A549 (cell line): Measurements from ENCODE around the gene MAD1L1. TPM values are rescaled to one million over a fixed set of nuclear protein-coding genes. Genes with fewer than 3 reads are reported as not detected.

Source experiments
- ATAC-seq, 2 experiments: fragments of 200-7000 bp in 1 of 2; fragments of >200 bp in 1 of 2; cut with Nextera tagmentation in 1 of 2; cut with Tn5 transposase in 1 of 2; 3 replicates each; pipeline versions ENCODE4 v1.8.0 to v1.9.1; 2018 to 2020; ENCODE audit warnings: mild to moderate bottlenecking in 1 of 2, moderate library complexity in 1 of 2
- CTCF ChIA-PET: fragments of 300-600 bp; sonication (Branson Sonifier 250); formaldehyde crosslinking; extraction: SDS; loops from one replicate; lab custom pipeline; 2021; ENCODE audit warnings: antibody characterized with exemption, inconsistent platforms; lab: Yijun Ruan, JAX
- POLR2A ChIA-PET: fragments of 350-600 bp; formaldehyde crosslinking; extraction: SDS; loops from one replicate; lab custom pipeline; 2021; ENCODE audit warnings: antibody characterized with exemption, inconsistent platforms; lab: Yijun Ruan, JAX
- DNase-seq, 2 experiments: peaks; one replicate each; pipeline versions ENCODE4 v3.0.0 to v3.0.0-alpha.2; 2011 to 2016; ENCODE audit warnings: low read depth in 1 of 2, low spot score in 1 of 2
- FAIRE-seq: peaks from 2 replicates; lab custom pipeline; 2011; peaks lifted over from hg19 to GRCh38; lab: Jason Lieb, UNC
- H3K27ac ChIP-seq, 2 experiments: fragments of >200 bp; sonication (Bioruptor Twin); formaldehyde crosslinking; 3 replicates each; pipeline ENCODE4 v1.5.1; 2016 to 2017
- H3K4me1 ChIP-seq: fragments of >200 bp; sonication (Bioruptor Twin); formaldehyde crosslinking; 3 replicates; pipeline ENCODE4 v1.6.1; 2016
- H3K4me2 ChIP-seq: fragments of >200 bp; sonication (Bioruptor Twin); formaldehyde crosslinking; 3 replicates; pipeline ENCODE4 v1.6.1; 2016
- H3K4me3 ChIP-seq: fragments of >200 bp; sonication (Bioruptor Twin); formaldehyde crosslinking; 3 replicates; pipeline ENCODE4 v1.5.1; 2016
- H3K9me3 ChIP-seq: fragments of >200 bp; sonication (Bioruptor Twin); formaldehyde crosslinking; 3 replicates; pipeline ENCODE4 v1.6.1; 2016
- ATOH8 ChIP-seq: fragments of 250-450 bp; sonication (Bioruptor Pico); IDR thresholded peaks from 2 replicates; pipeline ENCODE4 v1.5.0; 2020; ENCODE audit warnings: low read depth, mild to moderate bottlenecking, moderate library complexity
- BHLHE40 ChIP-seq: IDR thresholded peaks from 2 replicates; pipeline ENCODE4 v1.6.1; 2012; ENCODE audit warnings: low read depth, low read length, inconsistent platforms
- CEBPB ChIP-seq, 2 experiments: fragments of >200 bp in 1 of 2; sonication (Bioruptor Twin) in 1 of 2; formaldehyde crosslinking in 1 of 2; IDR thresholded peaks; 2 replicates each; pipeline ENCODE4 v1.6.1; 2012 to 2016
- EHF ChIP-seq: fragments of 250-450 bp; sonication (Bioruptor Pico); IDR thresholded peaks from 2 replicates; pipeline ENCODE4 v1.5.0; 2020; ENCODE audit warnings: mild to moderate bottlenecking
- EHMT2 ChIP-seq: fragments of 200-600 bp; sonication (generic); IDR thresholded peaks from 2 replicates; pipeline ENCODE4 v1.6.1; 2016; ENCODE audit warnings: antibody characterized with exemption, low read depth, mild to moderate bottlenecking, moderate library complexity
- FOSB ChIP-seq: fragments of 250-450 bp; sonication (Bioruptor Pico); IDR thresholded peaks from 2 replicates; pipeline ENCODE4 v1.5.0; 2020; ENCODE audit warnings: mild to moderate bottlenecking, moderate library complexity
- FOXS1 ChIP-seq: fragments of 250-450 bp; sonication (Bioruptor Pico); IDR thresholded peaks from 2 replicates; pipeline ENCODE4 v1.5.0; 2020; ENCODE audit warnings: mild to moderate bottlenecking, moderate library complexity
- HEYL ChIP-seq: fragments of 250-450 bp; sonication (Bioruptor Pico); IDR thresholded peaks from 2 replicates; pipeline ENCODE4 v1.8.0; 2021; ENCODE audit warnings: mild to moderate bottlenecking, moderate library complexity
- MYC ChIP-seq: IDR thresholded peaks from 2 replicates; pipeline ENCODE4 v1.6.1; 2012; ENCODE audit warnings: mild to moderate bottlenecking, inconsistent platforms, low read length, improper control_type of control experiment, borderline replicate concordance
- NFE2L2 ChIP-seq: fragments of 150-350 bp; conservative IDR thresholded peaks from 2 replicates; pipeline ENCODE4 v1.6.1; 2014; ENCODE audit warnings: low read length
- NR3C1 ChIP-seq: fragments of >200 bp; sonication (Bioruptor Twin); formaldehyde crosslinking; IDR thresholded peaks from 3 replicates; pipeline ENCODE4 v1.6.1; 2017
- PBX3 ChIP-seq: IDR thresholded peaks from 2 replicates; pipeline ENCODE4 v1.6.1; 2012
- POLR2A ChIP-seq: IDR thresholded peaks from 2 replicates; pipeline ENCODE4 v1.6.1; 2012; ENCODE audit warnings: mild to moderate bottlenecking, low read length
- POLR2AphosphoS2 ChIP-seq: conservative IDR thresholded peaks from 2 replicates; pipeline ENCODE4 v1.6.1; 2012; ENCODE audit warnings: low read length, improper control_type of control experiment, inconsistent platforms
- RAD21 ChIP-seq, 2 experiments: fragments of >200 bp in 1 of 2; sonication (Bioruptor Twin) in 1 of 2; formaldehyde crosslinking in 1 of 2; IDR thresholded peaks in 1 of 2; conservative IDR thresholded peaks in 1 of 2; 2 replicates in 1 of 2; 3 replicates in 1 of 2; pipeline ENCODE4 v1.6.1; 2012 to 2018; ENCODE audit warnings: inconsistent platforms in 1 of 2
- RARB ChIP-seq: fragments of 250-450 bp; sonication (Bioruptor Pico); IDR thresholded peaks from 2 replicates; pipeline ENCODE4 v1.8.0; 2021; ENCODE audit warnings: mild to moderate bottlenecking, moderate library complexity
- SMC3 ChIP-seq: fragments of >200 bp; sonication (Bioruptor Twin); formaldehyde crosslinking; IDR thresholded peaks from 3 replicates; pipeline ENCODE4 v1.6.1; 2018; ENCODE audit warnings: inconsistent platforms
- SREBF2 ChIP-seq: fragments of 450-650 bp; IDR thresholded peaks from 2 replicates; pipeline ENCODE4 v1.6.1; 2014; ENCODE audit warnings: mild to moderate bottlenecking, moderate library complexity
- TP53 ChIP-seq: fragments of 250-450 bp; sonication (Bioruptor Pico); IDR thresholded peaks from 2 replicates; pipeline ENCODE4 v1.5.0; 2021; ENCODE audit warnings: mild to moderate bottlenecking, moderate library complexity
- ZC3H11A ChIP-seq: fragments of 450-650 bp; IDR thresholded peaks from 2 replicates; pipeline ENCODE4 v1.6.1; 2014; ENCODE audit warnings: antibody characterized with exemption, mild to moderate bottlenecking
- ZSCAN20 ChIP-seq: fragments of 250-450 bp; sonication (Bioruptor Pico); IDR thresholded peaks from 2 replicates; pipeline ENCODE4 v1.8.0; 2022; ENCODE audit warnings: mild to moderate bottlenecking, moderate library complexity
- WGBS: methylation state at CpG from one replicate; pipeline ENCODE4 v1.1.6; 2017; ENCODE audit errors: missing lambda C conversion rate; 5-methylcytosine and 5-hydroxymethylcytosine counted together
- polyA plus RNA-seq, 4 experiments: library from polyadenylated mRNA; depleted of rRNA in 3 of 4; stranded (reverse); fragments of >200 nt; fragmentation: RNase III in 1 of 4; extraction: RNeasy Plus Mini Kit Qiagen cat#74134 plus additional on column Dnase treatment in 1 of 4; gene quantifications; 2 replicates in 3 of 4; 3 replicates in 1 of 4; pipeline ENCODE4 v1.2.3, GENCODE V29; 2011 to 2017
- TF ChIP-seq, protein P1 (sequence below): IDR thresholded peaks from 2 replicates; pipeline ENCODE4 v1.6.1; 2012; ENCODE audit warnings: low read depth, borderline replicate concordance
- TF ChIP-seq, protein P2 (sequence below): fragments of >200 bp; sonication (Bioruptor Twin); formaldehyde crosslinking; IDR thresholded peaks from 2 replicates; pipeline ENCODE4 v1.6.1; 2016
- TF ChIP-seq, protein P3 (sequence below): fragments of >200 bp; sonication (Bioruptor Twin); formaldehyde crosslinking; IDR thresholded peaks from 3 replicates; pipeline ENCODE4 v1.5.1; 2016
- TF ChIP-seq, protein P4 (sequence below): fragments of 450-650 bp; IDR thresholded peaks from 2 replicates; pipeline ENCODE4 v1.6.1; 2014; ENCODE audit warnings: antibody characterized with exemption

The MAD1L1 gene
- polyA plus RNA-seq, 2 of the 4 experiments (the other 2 are of a cell fraction) = 13.6 to 16.6 TPM

DNA sequence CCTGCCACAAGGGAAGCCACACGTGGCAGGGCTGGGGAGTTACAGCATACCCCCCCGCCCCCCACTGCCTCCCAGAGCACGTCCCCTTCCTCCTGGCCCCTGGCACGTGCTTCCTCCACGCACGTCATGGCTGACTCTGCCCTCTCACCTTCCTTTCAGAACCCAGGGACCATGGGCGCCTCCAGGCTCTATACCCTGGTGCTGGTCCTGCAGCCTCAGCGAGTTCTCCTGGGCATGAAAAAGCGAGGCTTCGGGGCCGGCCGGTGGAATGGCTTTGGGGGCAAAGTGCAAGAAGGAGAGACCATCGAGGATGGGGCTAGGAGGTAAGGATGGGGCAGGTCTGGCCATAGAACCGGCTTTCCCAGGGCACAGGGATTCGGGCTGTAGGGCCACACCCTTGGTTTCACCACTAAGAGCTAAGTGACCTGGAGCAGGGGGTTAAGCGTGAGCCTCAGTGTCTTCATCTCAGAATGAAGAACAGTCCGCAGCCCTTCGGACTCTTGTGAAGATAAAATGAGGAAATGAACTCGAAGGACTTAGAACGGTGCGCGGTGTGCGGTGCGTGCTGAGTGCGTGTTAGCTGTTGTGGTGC is 11.8 kb upstream of the MAD1L1 start:
- Histone ChIP-seq H3K4me2 (no peak overlapping the region), H3K9me3 (no peaks in the 10 kb centered on the region), H3K27ac (no peak overlapping the region), H3K4me3 (no peak overlapping the region), H3K4me1 (peaks cover 29% of the 10 kb centered on the region)
- no peak for TF ChIP-seq TP53 (CRISPR knock-in tag)
- no peak for TF ChIP-seq EHMT2
- TF ChIP-seq SREBF2 = no peak
- TF ChIP-seq, protein P1, sequence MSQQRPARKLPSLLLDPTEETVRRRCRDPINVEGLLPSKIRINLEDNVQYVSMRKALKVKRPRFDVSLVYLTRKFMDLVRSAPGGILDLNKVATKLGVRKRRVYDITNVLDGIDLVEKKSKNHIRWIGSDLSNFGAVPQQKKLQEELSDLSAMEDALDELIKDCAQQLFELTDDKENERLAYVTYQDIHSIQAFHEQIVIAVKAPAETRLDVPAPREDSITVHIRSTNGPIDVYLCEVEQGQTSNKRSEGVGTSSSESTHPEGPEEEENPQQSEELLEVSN = no peak
- POLR2A ChIA-PET = no interaction called here
- no peak for DNase-seq
- no peak for FAIRE-seq
- no peak for ATAC-seq
- WGBS = 91% methylated on average over 23 of the region's 25 CpGs
- CTCF ChIA-PET = interaction anchor here (2.3 to 2.5 kb wide), 2 partner anchors 15 to 104 kb away, joined by 5 to 26 read pairs; no protein-coding TSS in a partner anchor

DNA sequence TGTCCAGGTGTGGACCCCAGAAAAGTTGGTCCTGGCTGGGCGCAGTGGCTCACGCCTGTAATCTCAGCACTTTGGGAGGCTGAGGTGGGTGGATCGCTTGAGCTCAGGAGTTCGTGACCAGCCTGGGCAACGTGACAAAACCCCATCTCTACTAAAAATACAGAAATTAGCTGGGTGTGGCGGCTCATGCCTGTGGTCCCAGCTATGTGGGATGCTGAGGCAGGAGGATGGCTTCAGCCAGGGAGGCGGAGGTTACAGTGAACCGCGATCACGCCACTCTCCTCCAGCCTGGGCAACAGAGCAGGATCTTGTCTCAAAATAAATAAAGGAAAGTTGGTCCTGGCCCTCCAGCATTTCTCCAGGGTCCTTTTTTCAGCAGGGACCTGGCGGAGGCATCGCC is 10.7 kb upstream of the MAD1L1 start:
- WGBS = 86% methylated on average over 10 of the region's 12 CpGs
- peak overlapping the region; percentile 93 for H3K4me2 ChIP-seq

GRCh38 chr7:2242541-2243429 is 10.0 kb upstream of the MAD1L1 start:
- peaks cover 16% of the 10 kb centered on the region for H3K4me1 ChIP-seq
- H3K4me3 ChIP-seq = peak overlapping the region; percentile 99
- TF ChIP-seq ATOH8 (CRISPR knock-in tag) (no peak), BHLHE40 (no peak), MYC (no peak), HEYL (no peak), POLR2A (no peak), RAD21 (conservative IDR thresholded peaks at IDR 0.05 in 1 of 2, IDR thresholded peaks at IDR 0.05 in 1 of 2) (no peak), NFE2L2 (no peak), SMC3 (no peak), POLR2AphosphoS2 (no peak), ZSCAN20 (no peak), PBX3 (no peak), CEBPB (IDR thresholded peaks at IDR 0.05) (no peak), FOXS1 (CRISPR knock-in tag) (no peak)
- TF ChIP-seq, protein P2, sequence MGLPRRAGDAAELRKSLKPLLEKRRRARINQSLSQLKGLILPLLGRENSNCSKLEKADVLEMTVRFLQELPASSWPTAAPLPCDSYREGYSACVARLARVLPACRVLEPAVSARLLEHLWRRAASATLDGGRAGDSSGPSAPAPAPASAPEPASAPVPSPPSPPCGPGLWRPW = no peak
- TF ChIP-seq, protein P3, sequence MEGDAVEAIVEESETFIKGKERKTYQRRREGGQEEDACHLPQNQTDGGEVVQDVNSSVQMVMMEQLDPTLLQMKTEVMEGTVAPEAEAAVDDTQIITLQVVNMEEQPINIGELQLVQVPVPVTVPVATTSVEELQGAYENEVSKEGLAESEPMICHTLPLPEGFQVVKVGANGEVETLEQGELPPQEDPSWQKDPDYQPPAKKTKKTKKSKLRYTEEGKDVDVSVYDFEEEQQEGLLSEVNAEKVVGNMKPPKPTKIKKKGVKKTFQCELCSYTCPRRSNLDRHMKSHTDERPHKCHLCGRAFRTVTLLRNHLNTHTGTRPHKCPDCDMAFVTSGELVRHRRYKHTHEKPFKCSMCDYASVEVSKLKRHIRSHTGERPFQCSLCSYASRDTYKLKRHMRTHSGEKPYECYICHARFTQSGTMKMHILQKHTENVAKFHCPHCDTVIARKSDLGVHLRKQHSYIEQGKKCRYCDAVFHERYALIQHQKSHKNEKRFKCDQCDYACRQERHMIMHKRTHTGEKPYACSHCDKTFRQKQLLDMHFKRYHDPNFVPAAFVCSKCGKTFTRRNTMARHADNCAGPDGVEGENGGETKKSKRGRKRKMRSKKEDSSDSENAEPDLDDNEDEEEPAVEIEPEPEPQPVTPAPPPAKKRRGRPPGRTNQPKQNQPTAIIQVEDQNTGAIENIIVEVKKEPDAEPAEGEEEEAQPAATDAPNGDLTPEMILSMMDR = no peak
- H3K27ac ChIP-seq = peak overlapping the region; percentile 94 to 98
- H3K4me2 ChIP-seq = peak overlapping the region; percentile 93
- FAIRE-seq (no peak), DNase-seq (peak; percentile 32 to 33), ATAC-seq (peak; percentile 62)
- 46% methylated on average over 17 of the region's 21 CpGs for WGBS
- no peaks in the 10 kb centered on the region for H3K9me3 ChIP-seq
- ChIA-PET POLR2A (interaction anchor here (1.0 to 2.0 kb wide), 5 partner anchors 9 to 111 kb away, joined by 3 to 8 read pairs (median 3); partner anchors contain the start of gene MAD1L1), CTCF (interaction anchor here (0.7 to 4.4 kb wide), 2 partner anchors 13 to 105 kb away, joined by 3 to 18 read pairs; no protein-coding TSS in a partner anchor)

More for the DNA sequence above, 10.7 kb upstream of the MAD1L1 start:
- CTCF ChIA-PET = no interaction called here
- no peaks in the 10 kb centered on the region for H3K9me3 ChIP-seq
- peak overlapping the region in 1 of 2 experiments; percentile 98; a peak in 3 of 6 replicates for H3K27ac ChIP-seq
- H3K4me1 ChIP-seq = peaks cover 19% of the 10 kb centered on the region
- H3K4me3 ChIP-seq = no peak overlapping the region
- POLR2A ChIA-PET = no interaction called here
- TF ChIP-seq FOXS1 (CRISPR knock-in tag) (no peak), TP53 (CRISPR knock-in tag) (no peak), NR3C1 (no peak), EHF (CRISPR knock-in tag) (no peak), SMC3 (no peak), RARB (CRISPR knock-in tag) (no peak), ZC3H11A (no peak), ZSCAN20 (no peak), RAD21 (conservative IDR thresholded peaks at IDR 0.05 in 1 of 2, IDR thresholded peaks at IDR 0.05 in 1 of 2) (no peak), FOSB (no peak)
- TF ChIP-seq, protein P4, sequence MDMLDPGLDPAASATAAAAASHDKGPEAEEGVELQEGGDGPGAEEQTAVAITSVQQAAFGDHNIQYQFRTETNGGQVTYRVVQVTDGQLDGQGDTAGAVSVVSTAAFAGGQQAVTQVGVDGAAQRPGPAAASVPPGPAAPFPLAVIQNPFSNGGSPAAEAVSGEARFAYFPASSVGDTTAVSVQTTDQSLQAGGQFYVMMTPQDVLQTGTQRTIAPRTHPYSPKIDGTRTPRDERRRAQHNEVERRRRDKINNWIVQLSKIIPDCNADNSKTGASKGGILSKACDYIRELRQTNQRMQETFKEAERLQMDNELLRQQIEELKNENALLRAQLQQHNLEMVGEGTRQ = no peak
- no peak for ATAC-seq
- FAIRE-seq = no peak
- no peak for DNase-seq
